Anterior cingulate cortex (tissue), 58 donors: Measurements from ENCODE around the gene MRPS5.
A peak's percentile ranks its signal among the peaks of the same experiment; 100 is the strongest.

Experiments
- DNase-seq, 58 donors: peaks; one replicate each; lab custom pipeline; 2025; lab: John Stamatoyannopoulos, UW

Gene MRPS5

DNA sequence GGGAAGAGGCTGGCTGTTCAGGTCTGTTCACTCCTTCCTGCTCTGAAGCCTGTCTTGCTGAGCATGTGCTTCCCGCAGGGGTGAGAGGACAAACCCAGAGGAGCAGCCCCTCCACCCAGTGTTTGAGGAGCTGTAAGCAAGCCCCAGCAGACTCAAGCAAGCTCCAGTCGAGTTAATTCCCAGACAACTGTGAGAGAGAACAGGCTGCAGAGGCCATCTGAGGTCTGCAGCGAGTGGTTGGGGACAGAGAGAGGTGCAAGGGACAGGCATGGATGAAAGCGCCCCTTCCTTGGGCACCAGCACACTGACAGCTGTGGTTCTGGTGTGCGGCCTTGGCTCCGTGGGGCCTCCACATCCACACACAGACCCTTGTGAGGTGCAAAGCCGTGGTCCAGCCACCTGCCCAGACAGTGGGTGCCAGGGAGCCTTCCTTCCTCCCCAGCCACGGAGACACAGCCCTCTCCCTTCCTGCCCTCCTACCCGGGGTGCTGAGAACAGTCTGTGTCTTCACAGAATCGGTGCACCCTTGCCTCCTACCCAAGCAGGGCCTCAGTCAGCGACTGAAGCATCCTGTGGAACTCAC is 59.9 kb downstream of the MRPS5 start:
- no peak for DNase-seq

- DNase-seq = no peak
These were observed 60.5 kb downstream of the MRPS5 start for GRCh38 chr2:95061119-95061512.

DNA sequence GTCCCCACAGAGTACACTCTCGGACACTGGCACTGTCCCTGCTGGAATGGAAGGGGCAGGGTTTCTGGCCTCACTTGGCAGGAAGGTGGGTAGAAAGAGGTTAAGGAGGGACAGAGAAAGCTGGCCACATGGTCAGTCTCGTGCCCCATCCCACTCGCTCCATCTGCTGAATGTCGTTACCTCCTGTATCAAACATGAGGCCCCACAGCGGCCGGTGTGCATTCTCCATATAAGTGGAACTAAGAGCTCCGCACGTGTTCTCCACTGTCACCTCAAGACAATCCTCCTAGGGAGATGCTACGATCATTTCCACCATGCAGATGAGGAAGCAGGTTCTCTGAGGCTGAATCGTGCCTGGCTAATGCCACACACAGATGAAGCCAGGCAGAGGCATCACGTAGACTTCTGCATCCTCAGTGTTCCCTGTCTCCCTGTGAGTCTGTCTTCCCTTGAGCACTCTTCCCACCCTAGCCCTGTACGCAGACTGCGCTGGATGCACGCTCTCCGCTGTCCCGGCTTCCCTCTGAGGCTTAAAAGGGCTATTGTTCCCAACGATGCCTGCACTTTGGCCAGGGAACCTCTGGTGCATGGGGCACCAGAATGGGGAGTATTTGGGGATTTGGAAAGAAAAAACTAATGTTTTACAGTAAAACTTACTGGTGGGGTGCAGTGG is 61.0 kb downstream of the MRPS5 start:
- peak in 20 of 58 donors; percentile 29 to 71 (median 52) for DNase-seq

- no peak for DNase-seq
These were observed 61.8 kb downstream of the MRPS5 start for GRCh38 chr2:95059656-95060370.

- DNase-seq = peak in 1 of 58 donors; percentile 34
These were observed 62.5 kb downstream of the MRPS5 start for GRCh38 chr2:95058989-95059641.

DNA sequence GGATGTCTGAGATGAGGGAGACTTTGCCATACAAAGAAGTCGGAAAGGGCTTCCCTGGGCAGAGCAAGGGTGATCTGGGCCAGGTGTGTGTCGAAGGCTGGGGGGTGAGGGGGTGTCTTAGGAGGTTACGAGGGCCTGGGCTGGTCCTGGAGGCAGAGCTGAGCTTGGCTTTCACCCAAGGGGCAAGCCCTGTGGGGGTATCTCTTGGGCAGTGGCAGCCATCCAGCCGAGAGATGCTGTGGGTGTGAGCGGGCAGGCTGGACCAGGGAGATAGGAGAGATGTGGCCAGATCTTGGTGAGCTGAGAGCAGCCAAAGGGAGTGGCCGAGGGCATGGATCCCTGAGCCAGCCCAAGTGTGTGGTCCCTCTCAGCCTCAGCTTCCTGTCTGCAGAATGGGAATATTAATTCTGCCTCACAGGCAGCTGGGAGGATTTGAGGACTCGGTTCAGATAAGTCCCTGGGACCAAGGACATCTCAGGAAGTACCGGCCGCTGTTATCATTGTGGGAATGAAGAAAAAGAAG is 63.1 kb downstream of the MRPS5 start:
- peak in 2 of 58 donors; percentile 32 to 43 for DNase-seq

DNA sequence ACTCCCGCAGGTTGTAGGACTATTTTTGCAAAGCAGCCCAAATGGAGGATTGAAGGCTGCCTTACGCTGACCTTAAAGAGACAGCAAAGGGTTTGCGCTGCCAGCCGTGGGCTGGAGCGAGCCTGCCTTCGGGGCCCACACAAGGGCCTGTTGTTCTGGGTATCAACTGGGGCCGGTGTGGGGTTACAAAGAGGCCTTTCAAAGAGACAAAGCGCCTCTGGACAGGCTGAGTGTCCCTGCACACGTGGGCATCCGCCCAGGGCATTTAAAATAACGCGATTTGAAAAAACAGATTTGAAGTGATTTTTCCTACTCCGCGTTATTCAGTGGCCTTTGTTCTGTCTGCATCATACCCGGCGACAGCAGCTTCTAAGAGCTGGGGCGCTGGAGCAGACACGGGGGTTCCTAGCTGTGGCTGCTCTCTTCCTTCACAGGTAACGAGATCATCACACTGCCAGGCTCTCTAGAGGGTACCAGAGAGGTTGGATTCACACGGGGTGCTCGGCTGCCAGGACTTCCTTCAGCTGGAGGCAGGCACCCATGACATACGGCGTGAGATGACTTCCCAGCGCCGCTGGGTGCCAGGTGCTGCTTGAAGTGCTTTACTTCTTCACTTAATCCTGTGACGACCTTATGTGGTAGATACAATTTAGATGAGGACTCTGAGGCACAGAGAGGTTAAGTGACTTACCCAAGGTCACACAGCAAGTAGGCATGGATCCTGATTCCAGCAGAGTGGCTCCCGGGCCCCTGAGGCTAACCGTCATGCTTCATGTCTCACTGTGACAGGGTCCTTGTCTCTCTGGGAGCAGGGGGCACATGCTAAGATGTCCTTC is 63.9 kb downstream of the MRPS5 start:
- DNase-seq = peak in 51 of 58 donors; percentile 36 to 96 (median 81)

DNA sequence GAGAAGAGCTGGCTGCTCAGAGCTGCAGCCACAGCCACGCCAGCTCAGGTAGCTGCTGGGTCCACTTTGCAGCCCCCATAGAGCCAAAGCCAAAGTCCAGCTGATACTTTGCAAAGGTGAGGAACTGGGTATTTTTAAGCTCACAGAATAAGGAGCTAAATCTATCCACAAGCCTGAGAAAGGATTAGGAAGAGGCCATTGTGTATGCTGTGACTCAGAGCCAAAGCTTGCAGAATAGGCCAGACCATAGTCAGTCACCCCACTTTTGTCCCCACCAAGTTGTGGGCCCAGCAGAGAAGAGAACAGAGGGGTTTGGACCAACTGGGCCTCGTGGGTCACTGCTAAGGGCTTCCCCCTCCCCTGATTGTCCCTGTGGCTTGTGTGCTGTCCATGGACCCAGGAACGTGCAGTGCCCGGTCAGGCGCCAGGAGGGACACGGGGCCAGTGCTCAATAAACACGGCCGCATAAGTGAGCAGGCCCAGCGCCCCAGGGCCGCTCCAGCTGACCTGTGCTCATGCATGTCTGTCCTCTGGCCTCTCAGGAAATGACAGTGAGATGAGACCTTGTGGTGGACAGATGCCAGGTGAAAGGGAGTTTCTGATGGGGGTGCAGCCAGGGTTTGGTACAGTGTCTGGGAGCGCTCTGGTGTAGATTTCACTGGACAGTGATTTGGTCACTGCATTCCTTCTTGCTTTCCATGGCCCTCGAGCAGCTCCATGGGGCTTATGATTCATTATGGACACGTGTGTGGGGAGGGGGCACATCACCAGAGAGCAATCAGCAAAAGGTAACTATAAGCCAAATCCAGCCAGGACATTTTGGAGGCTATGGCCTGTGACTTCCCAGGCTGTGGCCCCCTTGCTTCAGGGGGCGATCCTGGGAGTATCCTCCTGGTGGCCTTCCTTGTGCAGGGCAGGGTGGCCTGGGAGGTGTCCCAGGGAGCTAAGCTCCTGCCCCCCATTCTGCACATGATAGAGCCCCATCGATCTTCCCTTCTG is 64.8 kb downstream of the MRPS5 start:
- peak in 26 of 58 donors; percentile 22 to 78 (median 50) for DNase-seq

- DNase-seq = no peak
These were observed 65.6 kb downstream of the MRPS5 start for GRCh38 chr2:95056044-95056443.

- no peak for DNase-seq
These were observed 66.3 kb downstream of the MRPS5 start for GRCh38 chr2:95055262-95055661.

DNA sequence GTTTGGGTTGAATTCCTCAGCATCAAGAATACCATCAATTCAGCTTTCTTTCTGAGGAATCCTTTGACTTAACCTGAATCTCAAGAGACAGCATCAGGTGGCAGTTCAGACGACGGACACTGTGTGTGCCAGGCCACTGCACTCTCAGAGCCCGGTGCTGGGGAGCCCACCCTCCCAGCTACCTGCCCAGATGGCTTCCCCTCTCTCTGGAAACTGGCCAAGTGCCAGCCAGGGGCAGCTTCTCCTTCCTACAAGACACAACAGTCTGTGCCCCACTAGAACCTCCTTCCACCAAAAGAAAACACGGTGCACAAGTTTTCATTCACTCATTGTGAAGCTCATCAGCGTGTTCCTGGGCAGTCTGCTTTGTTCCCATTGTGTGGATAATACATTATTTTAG is 67.6 kb downstream of the MRPS5 start:
- peak in 1 of 58 donors; percentile 26 for DNase-seq

DNA sequence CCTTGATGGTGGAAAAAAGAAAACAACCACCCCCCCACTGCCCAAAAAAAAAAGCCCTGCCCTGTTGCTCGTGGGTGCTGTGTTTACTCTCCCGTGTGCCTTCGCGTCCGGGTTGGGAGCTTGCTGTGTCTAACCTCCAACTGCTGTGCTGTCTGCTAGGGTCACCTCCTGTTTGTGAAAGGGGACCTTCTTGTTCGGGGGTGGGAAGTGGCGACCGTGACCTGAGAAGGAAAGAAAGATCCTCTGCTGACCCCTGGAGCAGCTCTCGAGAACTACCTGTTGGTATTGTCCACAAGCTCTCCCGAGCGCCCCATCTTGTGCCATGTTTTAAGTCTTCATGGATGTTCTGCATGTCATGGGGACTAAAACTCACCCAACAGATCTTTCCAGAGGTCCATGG is 68.1 kb downstream of the MRPS5 start:
- no peak for DNase-seq

DNA sequence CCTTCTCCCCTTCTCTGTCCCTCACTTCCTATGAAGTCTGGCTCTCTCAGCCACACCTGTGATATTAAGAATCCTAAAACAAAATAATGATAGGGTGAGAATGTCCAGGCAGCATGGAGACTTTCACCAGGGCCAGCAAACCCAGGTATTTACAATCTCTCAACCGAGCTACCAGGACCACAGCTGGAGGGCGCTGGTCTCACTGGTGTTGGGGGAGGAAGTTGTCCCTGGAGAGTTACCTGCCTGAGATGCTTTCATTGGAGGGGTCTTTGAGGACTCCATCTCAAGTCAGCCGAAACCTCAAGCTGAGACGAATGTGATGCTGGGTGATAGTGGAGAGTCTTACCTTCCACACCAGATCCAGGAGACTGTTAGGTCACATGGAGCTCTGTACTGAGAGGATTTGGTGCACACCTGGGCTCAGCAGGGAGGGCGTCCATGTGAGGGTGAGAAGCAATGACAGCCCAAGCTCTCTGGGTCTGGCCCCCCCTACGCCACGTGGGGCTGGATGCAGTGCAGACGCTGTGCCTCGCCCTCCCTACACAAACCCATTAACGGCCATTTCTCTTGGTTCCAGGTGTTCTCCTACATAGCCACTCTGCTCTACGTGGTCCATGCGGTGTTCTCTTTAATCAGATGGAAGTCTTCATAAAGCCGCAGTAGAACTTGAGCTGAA is 68.7 kb downstream of the MRPS5 start:
- no peak for DNase-seq

DNA sequence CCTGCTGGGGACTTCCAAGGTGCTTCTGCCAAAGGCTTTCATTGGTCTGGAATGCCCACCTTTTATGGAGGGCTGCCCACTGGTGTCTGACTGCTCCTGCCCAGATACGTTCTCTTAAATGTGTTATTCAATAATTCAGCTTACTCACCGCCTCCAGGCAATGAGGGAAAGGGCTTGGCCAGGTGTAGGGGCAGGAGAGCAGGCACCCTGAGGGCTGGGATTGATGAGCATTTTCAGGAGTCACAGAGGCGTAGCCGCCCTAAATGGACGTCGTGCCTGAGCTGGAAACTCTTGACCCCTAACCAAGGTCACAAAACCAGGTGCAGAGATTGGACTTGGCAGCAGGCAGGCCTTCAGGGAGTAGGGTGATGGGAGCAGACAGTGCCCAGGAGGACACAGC is 69.3 kb downstream of the MRPS5 start:
- DNase-seq = no peak

GRCh38 chr2:95051626-95052025 is 70.0 kb downstream of the MRPS5 start:
- DNase-seq = no peak

DNA sequence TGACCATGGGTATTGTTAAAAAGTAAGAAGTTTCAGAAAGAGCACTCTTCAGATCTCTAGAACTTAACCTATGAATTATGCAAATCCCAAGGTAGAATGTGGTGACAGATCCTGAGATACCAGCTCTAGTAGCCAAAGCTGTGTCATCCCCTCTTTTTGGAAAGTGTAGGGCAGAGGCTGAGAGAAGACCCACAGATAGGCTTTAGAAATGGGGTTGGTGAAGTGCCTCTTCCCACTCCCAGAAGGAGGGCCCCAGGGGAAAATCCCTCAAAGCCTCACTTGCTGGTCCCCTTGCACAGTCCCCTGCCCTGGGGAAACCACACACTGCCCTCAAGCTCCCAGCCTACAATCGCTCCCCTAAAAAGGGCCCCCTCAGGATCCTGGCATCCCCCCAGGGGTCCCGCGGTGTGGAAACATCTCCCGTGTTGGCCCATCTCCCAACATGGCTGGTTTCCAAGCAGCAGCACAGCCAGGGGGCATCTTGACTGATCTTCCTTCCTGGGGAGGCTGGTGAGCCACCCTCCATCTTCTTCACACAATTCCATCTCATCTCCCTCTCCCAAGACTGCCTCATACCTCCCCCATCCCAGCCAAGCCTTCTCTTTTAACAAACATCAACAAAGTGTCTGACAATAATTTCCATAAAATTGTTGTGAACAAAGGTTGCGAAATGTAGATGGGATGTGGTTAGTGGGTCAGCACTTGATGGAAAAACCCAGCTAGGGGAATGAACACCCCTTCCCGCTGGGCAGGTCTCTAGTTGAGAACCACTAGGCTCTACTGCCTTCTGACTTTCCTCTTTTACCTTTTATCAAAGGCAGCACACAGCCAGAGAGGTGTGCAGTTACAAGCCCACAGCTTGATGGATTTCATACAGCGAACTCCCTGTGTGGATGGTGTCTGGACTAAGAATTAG is 71.0 kb downstream of the MRPS5 start:
- no peak for DNase-seq

DNA sequence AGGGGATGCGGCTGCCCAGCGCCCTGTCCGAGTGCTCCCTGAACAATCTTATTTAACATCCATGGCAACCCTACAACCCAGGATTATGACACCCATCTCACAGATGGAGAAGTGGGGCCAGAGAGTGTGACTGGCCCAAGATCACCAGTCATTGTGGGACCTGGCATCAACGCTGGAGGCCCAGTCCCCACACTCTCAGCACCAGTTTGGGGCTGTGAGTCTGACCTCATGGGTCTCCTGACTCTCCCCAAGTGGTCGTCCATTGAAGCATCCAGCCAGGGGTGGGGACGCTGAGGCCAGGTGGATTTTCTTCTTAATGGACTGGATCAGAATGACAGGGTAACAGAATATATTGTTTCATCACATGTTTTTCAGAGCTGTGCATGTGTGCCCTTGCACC is 71.6 kb downstream of the MRPS5 start:
- no peak for DNase-seq
